Thyroid gland (tissue), 4 donors: ENCODE results near the gene UBE2I. TPM values are rescaled to one million over a fixed set of nuclear protein-coding genes. Genes with fewer than 3 reads are reported as not detected.
"Not testable (repeated sequence)": the region's sequence is repeated elsewhere in the genome, so short reads cannot be mapped to it uniquely, and the experiment has no call there.

Experiments
- DNase-seq, 2 donors: peaks; one replicate each; pipeline ENCODE4 v3.0.0-alpha.2; 2019
- H3K27ac ChIP-seq, 3 donors: fragments of 200-600 bp; sonication (generic); 1 replicate in 2 of 3; 2 replicates in 1 of 3; pipeline ENCODE4 v1.5.1; 2016 to 2019; ENCODE audit warnings: mild to moderate bottlenecking in 1 of 3, moderate library complexity in 1 of 3
- H3K27me3 ChIP-seq: fragments of 200-600 bp; sonication (generic); one replicate; pipeline ENCODE4 v1.5.1; 2019
- H3K36me3 ChIP-seq, 2 donors: fragments of 200-600 bp; sonication (generic); one replicate each; pipeline ENCODE4 v1.5.1; 2016 to 2019
- H3K4me1 ChIP-seq, 2 donors: fragments of 200-600 bp; sonication (generic); one replicate each; pipeline ENCODE4 v1.5.1; 2017 to 2019
- H3K4me3 ChIP-seq, 3 donors: fragments of 200-600 bp; sonication (generic); replicated peaks in 1 of 3; 1 replicate in 2 of 3; 2 replicates in 1 of 3; pipeline ENCODE4 v1.5.1; 2016; ENCODE audit warnings: mild to moderate bottlenecking in 1 of 3
- H3K9me3 ChIP-seq: fragments of 200-600 bp; sonication (generic); one replicate; pipeline ENCODE4 v1.5.1; 2017
- POLR2A ChIP-seq, 2 donors: fragments of 450-650 bp; IDR thresholded peaks; one replicate each; pipeline ENCODE4 v1.6.1; 2017; ENCODE audit warnings: antibody characterized with exemption in 2 of 2, mild to moderate bottlenecking in 2 of 2, moderate library complexity in 1 of 2
- WGBS, 2 donors: methylation state at CpG; one replicate each; pipeline ENCODE4 v1.1.5; 2017; 5-methylcytosine and 5-hydroxymethylcytosine counted together
- intact Hi-C: fragments of 100-400 bp; cut with DNase I; formaldehyde crosslinking; loops from one replicate; pipeline ENCODE4 v1.15.1; 2023
- total RNA-seq, 4 donors: library from RNA; depleted of rRNA; stranded (reverse); fragments of >200 nt; gene quantifications; one replicate each; pipeline ENCODE4 v1.2.3, GENCODE V29; 2016
- TF ChIP-seq, protein P1 (sequence below), 6 experiments: fragments of 200-600 bp in 3 of 6; fragments of 450-650 bp in 3 of 6; sonication (generic) in 3 of 6; IDR thresholded peaks; one replicate each; pipeline ENCODE4 v1.5.1; 2016 to 2019; ENCODE audit warnings: antibody characterized with exemption in 6 of 6, mild to moderate bottlenecking in 2 of 6, inconsistent platforms in 1 of 6, moderate library complexity in 1 of 6

Gene UBE2I
- total RNA-seq, 4 donors from 2014 or later: 43.4 to 107 (median 79.6) TPM

DNA sequence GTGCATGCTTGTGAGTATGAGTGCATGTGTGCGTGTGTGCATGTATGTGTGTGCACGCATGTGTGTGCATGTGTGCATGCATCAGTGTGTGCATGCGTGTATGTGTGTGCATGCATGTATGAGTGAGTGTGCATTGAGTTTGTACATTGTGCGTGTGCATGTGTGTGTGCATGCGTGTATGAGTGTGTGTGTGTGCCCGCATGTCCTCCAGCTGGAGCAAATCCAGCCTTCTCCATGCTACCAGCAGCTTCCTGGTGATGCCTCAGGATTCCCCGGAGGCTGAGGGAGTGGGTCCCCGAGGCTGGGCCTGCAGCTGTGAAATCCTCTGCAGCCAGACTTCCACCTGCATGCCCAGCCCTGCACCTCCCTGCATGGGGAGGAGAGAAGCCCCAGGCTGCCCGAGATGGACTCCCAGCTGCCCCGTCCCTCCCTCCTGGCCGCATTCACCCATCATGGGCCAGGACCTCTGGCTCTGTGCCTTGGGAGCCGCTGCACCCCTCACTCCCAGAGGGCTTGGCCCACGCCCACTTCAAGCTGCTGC, 44.3 kb upstream of the UBE2I start:
- no peaks in the 10 kb centered on the region for H3K27me3 ChIP-seq
- 67 to 81% methylated on average over 9 to 11 of the region's 13 CpGs for WGBS, 2 donors

DNA sequence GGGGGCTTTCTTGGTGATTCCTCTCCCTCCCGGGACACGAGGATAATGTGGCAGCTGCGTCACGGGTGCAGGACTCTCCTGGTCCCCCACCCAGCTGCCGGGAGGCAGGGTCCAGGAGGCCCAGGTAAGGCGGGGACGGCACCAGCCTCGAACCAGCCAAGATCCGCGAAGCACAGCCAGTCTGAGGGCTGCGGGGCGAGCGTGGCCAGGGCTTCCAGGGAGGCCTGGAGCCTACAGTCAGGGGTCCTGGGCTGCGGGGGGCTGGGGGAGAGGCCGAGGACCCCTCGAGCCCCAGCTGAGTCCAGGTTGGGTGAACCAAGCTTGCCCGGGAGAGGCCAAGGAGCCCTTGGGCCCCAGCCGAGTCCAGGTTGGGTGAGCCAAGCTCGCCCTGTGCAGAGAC, 43.6 kb upstream of the UBE2I start:
- no peak overlapping the region for H3K27ac ChIP-seq
- no peaks in the 10 kb centered on the region for H3K36me3 ChIP-seq
- H3K9me3 ChIP-seq: no peaks in the 10 kb centered on the region
- no peak for DNase-seq
- intact Hi-C loops: no loop called here
- H3K4me3 ChIP-seq: no peak overlapping the region
- no peaks in the 10 kb centered on the region for H3K4me1 ChIP-seq
- WGBS, 2 donors: 82 to 84% methylated on average over 11 to 19 of the region's 19 CpGs
- H3K27me3 ChIP-seq: no peaks in the 10 kb centered on the region
- no peak for TF ChIP-seq POLR2A (IDR thresholded peaks at IDR 0.05)
- TF ChIP-seq, protein P1, sequence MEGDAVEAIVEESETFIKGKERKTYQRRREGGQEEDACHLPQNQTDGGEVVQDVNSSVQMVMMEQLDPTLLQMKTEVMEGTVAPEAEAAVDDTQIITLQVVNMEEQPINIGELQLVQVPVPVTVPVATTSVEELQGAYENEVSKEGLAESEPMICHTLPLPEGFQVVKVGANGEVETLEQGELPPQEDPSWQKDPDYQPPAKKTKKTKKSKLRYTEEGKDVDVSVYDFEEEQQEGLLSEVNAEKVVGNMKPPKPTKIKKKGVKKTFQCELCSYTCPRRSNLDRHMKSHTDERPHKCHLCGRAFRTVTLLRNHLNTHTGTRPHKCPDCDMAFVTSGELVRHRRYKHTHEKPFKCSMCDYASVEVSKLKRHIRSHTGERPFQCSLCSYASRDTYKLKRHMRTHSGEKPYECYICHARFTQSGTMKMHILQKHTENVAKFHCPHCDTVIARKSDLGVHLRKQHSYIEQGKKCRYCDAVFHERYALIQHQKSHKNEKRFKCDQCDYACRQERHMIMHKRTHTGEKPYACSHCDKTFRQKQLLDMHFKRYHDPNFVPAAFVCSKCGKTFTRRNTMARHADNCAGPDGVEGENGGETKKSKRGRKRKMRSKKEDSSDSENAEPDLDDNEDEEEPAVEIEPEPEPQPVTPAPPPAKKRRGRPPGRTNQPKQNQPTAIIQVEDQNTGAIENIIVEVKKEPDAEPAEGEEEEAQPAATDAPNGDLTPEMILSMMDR (IDR thresholded peaks at IDR 0.05): no peak

More for the DNA sequence above, 44.3 kb upstream of the UBE2I start:
- H3K4me3 ChIP-seq: no peak overlapping the region
- no peaks in the 10 kb centered on the region for H3K4me1 ChIP-seq
- intact Hi-C loops: no loop called here
- no peak for DNase-seq
- H3K27ac ChIP-seq: no peak overlapping the region
- TF ChIP-seq, protein P1 (IDR thresholded peaks at IDR 0.05): no peak
- TF ChIP-seq POLR2A (IDR thresholded peaks at IDR 0.05): no peak
- H3K36me3 ChIP-seq: no peaks in the 10 kb centered on the region
- no peaks in the 10 kb centered on the region for H3K9me3 ChIP-seq

DNA sequence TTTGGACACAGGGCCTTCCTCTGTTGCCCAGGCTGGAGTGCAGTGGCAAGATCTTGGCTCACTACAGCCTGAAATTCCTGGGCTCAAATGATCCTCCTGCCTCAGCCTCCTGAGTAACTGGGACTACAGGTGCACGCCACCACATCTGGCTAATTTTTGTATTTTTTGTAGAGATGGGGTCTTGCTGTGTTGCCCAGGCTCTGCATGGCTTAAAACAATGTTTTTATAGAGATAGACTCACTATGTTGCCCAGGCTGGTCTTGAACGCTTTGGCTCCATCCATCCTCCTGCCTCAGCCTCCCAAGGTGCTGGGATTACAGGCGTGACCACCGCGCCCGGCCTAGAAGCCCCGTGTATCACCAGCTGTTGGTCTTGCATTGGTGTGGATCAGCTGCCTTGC, 40.0 kb upstream of the UBE2I start:
- intact Hi-C loops, H3K9me3 ChIP-seq, H3K4me1 ChIP-seq, H3K4me3 ChIP-seq, H3K36me3 ChIP-seq, DNase-seq, H3K27ac ChIP-seq, H3K27me3 ChIP-seq: not testable (repeated sequence)
- 91 to 97% methylated on average over 7 of the region's 7 CpGs for WGBS, 2 donors

DNA sequence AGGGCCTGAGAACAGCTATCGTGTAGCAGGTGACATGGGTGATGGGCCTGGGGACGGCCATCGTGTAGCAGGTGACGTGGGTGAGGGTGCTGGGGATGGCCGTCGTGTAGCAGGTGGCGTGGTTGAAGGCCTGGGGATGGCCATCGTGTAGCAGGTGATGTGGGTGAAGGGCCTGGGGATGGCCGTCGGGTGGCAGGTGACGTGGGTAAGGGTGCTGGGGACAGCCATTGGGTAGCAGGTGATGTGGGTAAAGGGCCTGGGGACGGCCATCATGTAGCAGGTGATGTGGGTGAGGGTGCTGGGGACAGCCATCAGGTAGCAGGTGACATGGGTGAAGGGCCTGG, 38.1 kb upstream of the UBE2I start:
- Histone ChIP-seq H3K27ac (no peak overlapping the region), H3K4me3 (no peak overlapping the region), H3K9me3 (no peaks in the 10 kb centered on the region), H3K36me3 (no peaks in the 10 kb centered on the region), H3K4me1 (peaks cover 0 to 9% of the 10 kb centered on the region in 2 donors), H3K27me3 (no peaks in the 10 kb centered on the region)
- intact Hi-C loops: no loop called here
- no peak for TF ChIP-seq POLR2A (IDR thresholded peaks at IDR 0.05)
- TF ChIP-seq, protein P1 (IDR thresholded peaks at IDR 0.05): no peak
- DNase-seq: no peak
- WGBS, 2 donors: 62 to 65% methylated on average over 12 of the region's 12 CpGs

DNA sequence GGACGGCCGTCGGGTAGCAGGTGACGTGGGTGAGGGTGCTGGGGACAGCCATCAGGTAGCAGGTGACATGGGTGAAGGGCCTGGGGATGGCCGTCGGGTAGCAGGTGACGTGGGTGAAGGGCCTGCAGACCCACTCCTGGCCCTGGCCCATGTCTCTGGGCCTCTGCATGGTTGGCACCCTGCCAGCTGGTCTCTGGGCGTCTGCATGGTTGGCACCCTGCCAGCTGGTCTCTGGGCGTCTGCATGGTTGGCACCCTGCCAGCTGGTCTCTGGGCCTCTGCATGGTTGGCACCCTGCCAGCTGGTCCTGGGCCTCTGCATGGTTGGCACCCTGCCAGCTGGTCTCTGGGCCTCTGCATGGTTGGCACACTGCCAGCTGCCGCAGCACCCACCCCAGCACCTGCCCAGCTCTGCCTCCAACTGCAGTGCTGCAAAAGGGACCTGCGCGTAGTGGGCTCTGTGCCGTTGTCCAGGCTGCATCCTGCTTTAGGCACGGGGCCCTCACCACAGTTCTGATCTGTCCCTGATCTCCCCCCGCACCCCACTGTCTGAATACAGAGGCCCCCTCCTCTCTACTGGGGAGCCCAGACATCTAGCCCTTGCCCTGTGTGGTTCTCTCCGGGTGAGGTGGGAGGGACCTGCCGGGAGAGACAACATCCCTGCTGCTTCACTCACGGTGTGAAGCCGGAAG, 37.6 kb upstream of the UBE2I start:
- H3K27me3 ChIP-seq, H3K4me1 ChIP-seq, H3K27ac ChIP-seq, H3K4me3 ChIP-seq, H3K9me3 ChIP-seq, intact Hi-C loops, H3K36me3 ChIP-seq: not testable (repeated sequence)
- peak; percentile 66 to 80 for DNase-seq
- 7 to 9% methylated on average over 11 to 17 of the region's 19 CpGs for WGBS, 2 donors

DNA sequence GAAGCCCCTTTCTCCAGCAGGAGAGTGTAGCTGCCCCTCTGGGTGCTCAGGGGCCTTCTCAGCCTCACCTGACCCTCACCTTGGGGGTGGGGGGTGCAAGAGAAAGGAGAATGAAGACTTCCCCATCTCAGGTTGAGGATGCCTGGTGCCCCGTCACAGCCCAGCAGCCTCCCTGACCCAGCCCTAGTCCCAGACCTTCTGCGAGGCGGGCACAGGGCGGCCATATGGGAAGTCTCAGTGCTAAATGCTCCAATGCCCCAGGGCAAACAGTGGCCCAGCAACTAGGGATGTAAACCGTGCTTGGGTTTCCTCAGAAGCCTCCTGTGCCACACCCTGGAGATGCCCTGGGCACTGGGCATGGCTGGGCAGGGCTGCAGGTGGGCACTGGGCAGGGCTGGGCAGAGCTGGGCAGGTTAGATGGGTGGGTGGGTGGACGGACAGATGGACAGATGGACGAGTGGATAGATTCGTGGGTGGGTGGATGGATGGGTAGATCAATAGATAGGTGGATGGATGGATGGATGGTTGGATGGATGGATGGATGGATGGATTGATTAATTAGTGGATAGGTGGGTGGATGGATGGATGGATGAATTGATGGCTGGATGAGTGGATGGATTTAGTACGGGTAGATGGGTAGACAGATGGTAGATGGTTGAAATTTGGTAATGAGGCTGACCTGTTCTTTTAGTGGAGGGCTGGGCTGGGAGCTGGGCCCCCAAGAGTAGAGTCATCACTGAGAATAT, 36.8 kb upstream of the UBE2I start:
- DNase-seq: no peak
- Histone ChIP-seq H3K36me3 (no peaks in the 10 kb centered on the region), H3K9me3 (no peaks in the 10 kb centered on the region), H3K27me3 (no peaks in the 10 kb centered on the region), H3K27ac (no peak overlapping the region), H3K4me1 (peaks cover 0 to 9% of the 10 kb centered on the region in 2 donors), H3K4me3 (no peak overlapping the region)
- WGBS, 2 donors: 67 to 75% methylated on average over 7 to 9 of the region's 9 CpGs
- intact Hi-C loops: no loop called here
- TF ChIP-seq POLR2A (IDR thresholded peaks at IDR 0.05): no peak
- TF ChIP-seq, protein P1 (IDR thresholded peaks at IDR 0.05): no peak
